GM18858 (cell line): ENCODE measurements around the gene WTIP.
A peak's percentile ranks its signal among the peaks of the same experiment; 100 is the strongest.
"Not testable (repeated sequence)": the region's sequence is repeated elsewhere in the genome, so short reads cannot be mapped to it uniquely, and the experiment has no call there.

ENCODE experiments used
- ATAC-seq: cut with Tn5 transposase; IDR thresholded peaks from one replicate; pipeline ENCODE4 v1.9.1; 2021; ENCODE audit not compliant: unreplicated experiment

The WTIP gene

GRCh38 chr19:34475975-34476594, 5.5 kb upstream of the WTIP start:
- no peak for ATAC-seq

- ATAC-seq: not testable (repeated sequence)
Observed at GRCh38 chr19:34478496-34478895, 3.1 kb upstream of the WTIP start.

GRCh38 chr19:34479396-34479795, 2.2 kb upstream of the WTIP start:
- ATAC-seq: no peak

GRCh38 chr19:34480491-34480890, 1.1 kb upstream of the WTIP start:
- no peak for ATAC-seq

GRCh38 chr19:34481861-34482379, 362 bp downstream of the WTIP start:
- no peak for ATAC-seq

GRCh38 chr19:34482380-34483250, 1.1 kb downstream of the WTIP start:
- no peak for ATAC-seq

- ATAC-seq: no peak
Observed at GRCh38 chr19:34484328-34484727, 2.8 kb downstream of the WTIP start.

- ATAC-seq: no peak
Observed at GRCh38 chr19:34485831-34486230, 4.3 kb downstream of the WTIP start.

GRCh38 chr19:34487651-34488051, 6.1 kb downstream of the WTIP start:
- ATAC-seq: no peak

GRCh38 chr19:34489175-34489574, 7.6 kb downstream of the WTIP start:
- ATAC-seq: no peak

- ATAC-seq: no peak
Observed at GRCh38 chr19:34490141-34490766, 8.7 kb downstream of the WTIP start.

GRCh38 chr19:34493038-34493648, 11.6 kb downstream of the WTIP start:
- no peak for ATAC-seq

- ATAC-seq: no peak
Observed at GRCh38 chr19:34493649-34494044, 12.1 kb downstream of the WTIP start.

GRCh38 chr19:34494601-34495000, 13.0 kb downstream of the WTIP start:
- no peak for ATAC-seq

- no peak for ATAC-seq
Observed at GRCh38 chr19:34495416-34495815, 13.9 kb downstream of the WTIP start.

- no peak for ATAC-seq
Observed at GRCh38 chr19:34497112-34497805, 15.7 kb downstream of the WTIP start.

GRCh38 chr19:34499155-34499834, 17.7 kb downstream of the WTIP start:
- ATAC-seq: no peak

- ATAC-seq: no peak
Observed at GRCh38 chr19:34500656-34501120, 19.1 kb downstream of the WTIP start.

- peak; percentile 66 for ATAC-seq
Observed at GRCh38 chr19:34501339-34502320, 20.1 kb downstream of the WTIP start.
